ENCODE data around the gene SVEP1.

- TF ChIP-seq CTCF (IDR thresholded peaks at IDR 0.05; ENCODE audit: low read length) (no peak), EZH2 (IDR thresholded peaks at IDR 0.05; ENCODE audit: borderline replicate concordance, low read length) (no peak)
These were observed 133.4 kb downstream of the SVEP1 start for GRCh38 chr9:110446171-110446570.

All from OCI-LY1 (cell line).